ENCODE results near the gene SLC27A4.
A peak's percentile ranks its signal among the peaks of the same experiment; 100 is the strongest.

The SLC27A4 gene

DNA sequence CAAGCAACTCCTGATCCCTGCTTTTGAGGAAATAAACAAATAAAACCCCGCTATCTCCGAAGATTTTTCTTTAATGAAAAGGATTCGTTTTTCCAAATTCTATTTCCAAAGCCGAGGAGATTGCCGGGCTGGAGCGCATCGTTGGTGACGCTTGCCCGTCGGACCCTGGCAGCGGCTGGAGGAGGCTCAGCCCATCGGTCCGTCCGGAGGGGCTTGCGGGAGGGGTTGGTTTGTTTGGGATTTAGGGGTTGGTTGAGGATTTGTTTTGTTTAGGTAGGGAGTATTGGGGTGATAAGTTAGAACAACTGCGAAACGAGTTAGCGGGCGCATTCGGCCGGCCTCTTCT lies 51.6 kb downstream of the SLC27A4 start:
- no peak for DNase-seq (ENCODE audit: low spot score)

GRCh38 chr9:128392302-128393144 lies 52.2 kb downstream of the SLC27A4 start:
- no peak for DNase-seq (ENCODE audit: low spot score)

GRCh38 chr9:128393145-128393775 lies 52.9 kb downstream of the SLC27A4 start:
- DNase-seq (ENCODE audit: low spot score), result peak; percentile 97

GRCh38 chr9:128393970-128394369 lies 53.6 kb downstream of the SLC27A4 start:
- no peak for DNase-seq (ENCODE audit: low spot score)

DNA sequence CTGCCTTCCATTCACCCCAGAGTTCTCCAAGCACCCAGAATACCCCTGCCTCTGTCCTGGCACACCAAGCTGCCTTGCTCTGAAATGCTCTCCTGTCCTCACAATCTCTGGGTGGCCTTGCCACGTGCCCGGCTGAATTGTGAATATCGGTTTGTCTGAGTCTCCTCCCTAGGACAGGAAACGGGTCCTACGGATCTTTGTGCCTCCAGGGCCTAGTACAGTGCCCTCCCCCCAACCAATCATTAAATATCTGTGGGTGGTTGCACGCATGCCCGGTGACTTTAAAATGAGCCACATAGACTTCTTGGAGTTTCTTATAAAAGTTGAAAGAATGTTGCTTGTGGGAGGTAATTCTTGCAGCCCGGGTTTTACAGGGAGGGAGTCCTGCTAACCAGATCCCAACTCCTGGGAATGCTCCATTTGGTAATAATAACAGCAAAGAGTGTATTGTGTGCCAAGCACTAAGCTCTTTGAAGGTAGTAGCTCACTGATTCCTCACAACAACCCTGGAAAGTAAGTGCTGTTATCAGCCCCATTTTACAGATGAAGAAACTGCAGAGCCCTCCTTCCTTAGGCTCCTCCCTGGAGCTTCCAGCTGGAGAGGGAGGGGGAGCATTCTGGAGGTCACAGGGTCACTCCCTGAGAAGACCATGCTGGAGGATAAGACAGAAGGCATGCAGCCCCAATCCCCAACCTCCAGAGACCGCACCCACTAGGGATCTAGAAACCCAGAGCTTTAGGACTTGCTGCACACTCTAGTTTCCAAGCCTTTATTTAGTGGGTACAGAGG lies 54.2 kb downstream of the SLC27A4 start:
- peak; percentile 83 for DNase-seq (ENCODE audit: low spot score)

GRCh38 chr9:128396970-128397613 lies 56.8 kb downstream of the SLC27A4 start:
- DNase-seq (ENCODE audit: low spot score), result no peak

DNA sequence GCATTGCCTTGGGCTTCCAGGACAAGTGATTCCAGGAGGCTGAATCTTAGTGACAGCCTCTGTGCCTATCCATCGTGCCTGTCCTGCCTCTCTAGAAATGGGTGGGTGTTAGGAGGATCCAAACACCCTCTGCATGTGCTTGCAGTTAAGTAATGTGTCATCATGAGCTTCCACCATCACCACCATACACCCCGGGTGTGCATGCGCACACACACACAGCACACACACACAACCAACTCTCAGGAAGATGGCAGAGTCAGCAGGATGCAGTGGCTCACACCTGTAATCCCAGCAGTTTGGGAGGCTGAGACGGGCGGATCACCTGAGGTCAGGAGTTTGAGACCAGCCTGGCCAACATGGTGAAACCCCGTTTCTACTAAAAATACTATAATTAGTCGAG lies 57.5 kb downstream of the SLC27A4 start:
- no peak for DNase-seq (ENCODE audit: low spot score)

DNA sequence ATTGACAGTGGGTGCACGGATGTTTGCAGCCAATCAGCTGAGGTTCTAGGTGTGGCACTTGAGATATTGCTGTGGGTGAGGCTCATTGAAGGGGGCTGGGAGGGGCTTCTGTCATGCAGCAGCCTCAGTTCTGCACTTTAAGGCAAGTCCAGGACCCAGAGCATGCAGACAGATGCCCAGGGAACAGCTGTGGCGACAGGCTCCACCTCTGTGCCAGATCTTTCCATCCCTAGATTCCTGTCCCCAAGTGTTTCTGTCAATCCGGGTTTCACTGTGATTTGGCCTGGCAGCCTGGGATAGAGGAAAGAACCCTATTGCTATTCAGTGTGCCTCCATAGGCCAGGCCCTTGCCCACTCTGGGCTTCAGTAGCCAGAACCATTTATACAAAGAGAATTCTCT lies 59.5 kb downstream of the SLC27A4 start:
- DNase-seq (ENCODE audit: low spot score), result no peak

- no peak for DNase-seq (ENCODE audit: low spot score)
Observed at GRCh38 chr9:128404560-128404959, 64.2 kb downstream of the SLC27A4 start.

GRCh38 chr9:128405077-128405779 lies 64.9 kb downstream of the SLC27A4 start:
- peak; percentile 76 for DNase-seq (ENCODE audit: low spot score)

DNA sequence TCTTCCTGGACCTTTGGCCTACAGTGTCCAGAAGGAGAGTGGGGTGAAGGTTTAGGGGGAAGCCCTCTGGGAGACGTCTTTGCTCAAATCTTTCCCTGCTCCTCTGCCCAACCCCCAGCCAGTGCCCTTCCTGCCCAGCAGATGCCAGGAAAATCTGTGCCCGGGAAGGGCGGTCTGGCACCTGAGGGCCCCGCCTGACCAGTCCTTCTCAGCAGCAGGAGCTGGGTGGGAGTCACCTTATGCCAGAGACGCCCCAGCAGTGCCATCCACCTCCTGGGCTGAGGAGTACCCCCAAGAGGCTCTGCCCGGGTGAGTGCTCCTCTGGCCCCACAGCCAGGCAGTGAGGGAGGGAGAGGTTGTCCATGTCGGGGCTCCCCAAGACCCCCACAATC lies 65.4 kb downstream of the SLC27A4 start:
- peak; percentile 31 for DNase-seq (ENCODE audit: low spot score)

DNA sequence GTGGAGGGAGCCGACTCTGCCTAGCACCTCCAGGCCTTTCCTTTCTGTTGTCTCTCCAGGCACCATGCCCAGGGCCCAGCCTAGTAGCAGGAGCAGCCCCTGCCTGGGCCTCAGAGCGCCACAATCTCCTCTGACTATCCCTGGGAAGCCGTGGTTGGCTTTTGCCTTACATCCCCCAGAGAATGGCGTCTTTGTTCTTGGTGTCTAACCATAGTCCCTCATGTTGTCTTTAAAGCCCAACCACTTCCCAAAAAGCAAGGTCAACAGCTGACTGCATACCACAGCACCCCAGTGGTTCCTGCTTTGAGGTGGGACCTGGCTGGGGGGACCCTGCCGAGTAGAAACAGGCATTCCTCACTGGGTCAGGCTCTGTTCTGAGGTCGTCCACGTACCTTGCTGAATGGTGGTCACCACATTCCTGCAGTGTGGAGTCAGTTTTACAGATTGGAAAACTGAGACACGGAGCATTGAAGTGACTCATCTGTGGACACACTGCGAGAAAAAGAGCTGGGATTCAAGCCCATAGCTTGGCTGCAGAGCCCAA lies 66.6 kb downstream of the SLC27A4 start:
- no peak for DNase-seq (ENCODE audit: low spot score)

DNA sequence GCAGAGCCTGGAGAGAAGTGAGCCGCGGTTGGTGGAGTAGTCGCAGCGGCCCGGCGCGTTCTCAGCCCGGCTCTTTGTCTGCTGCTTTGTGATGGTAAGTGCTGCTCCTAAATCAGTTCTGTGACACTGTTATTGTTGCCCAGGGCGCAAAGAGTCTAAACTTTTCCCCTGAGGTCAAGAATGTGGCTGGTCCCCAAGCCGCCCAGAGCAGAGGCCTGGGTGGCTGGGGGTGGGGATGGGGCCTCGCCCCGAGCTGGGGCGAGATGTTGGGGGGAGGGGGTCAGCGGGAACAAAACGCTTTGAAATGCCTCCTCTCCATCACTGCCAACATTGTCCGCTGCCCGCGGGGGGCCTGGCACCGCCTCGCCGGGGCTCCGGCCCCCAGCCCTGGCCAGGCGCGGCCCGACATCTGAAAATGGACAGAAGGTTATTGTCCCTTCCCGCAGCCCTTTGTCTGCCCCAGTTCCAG lies 68.7 kb downstream of the SLC27A4 start:
- DNase-seq (ENCODE audit: low spot score), result peak; percentile 96

DNA sequence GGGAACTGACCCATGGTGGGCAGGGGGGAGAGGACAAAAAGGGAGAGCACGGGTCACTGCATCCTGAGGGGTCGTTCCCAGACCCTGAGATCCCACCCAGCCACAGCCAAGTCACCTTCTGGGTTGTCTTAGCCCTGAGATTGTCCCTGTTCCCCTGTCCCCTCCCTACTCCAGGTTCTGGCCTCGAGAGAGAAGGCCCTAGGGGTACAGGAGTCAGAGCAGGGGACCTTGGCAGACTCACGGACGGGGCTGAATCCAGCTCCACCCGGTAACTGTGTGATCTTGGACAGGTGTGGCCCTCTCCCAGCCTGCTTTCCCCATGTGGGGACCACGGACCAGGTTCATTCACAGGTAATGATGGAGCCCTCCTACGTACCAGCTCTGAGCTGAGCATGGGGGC lies 69.1 kb downstream of the SLC27A4 start:
- DNase-seq (ENCODE audit: low spot score), result no peak

DNA sequence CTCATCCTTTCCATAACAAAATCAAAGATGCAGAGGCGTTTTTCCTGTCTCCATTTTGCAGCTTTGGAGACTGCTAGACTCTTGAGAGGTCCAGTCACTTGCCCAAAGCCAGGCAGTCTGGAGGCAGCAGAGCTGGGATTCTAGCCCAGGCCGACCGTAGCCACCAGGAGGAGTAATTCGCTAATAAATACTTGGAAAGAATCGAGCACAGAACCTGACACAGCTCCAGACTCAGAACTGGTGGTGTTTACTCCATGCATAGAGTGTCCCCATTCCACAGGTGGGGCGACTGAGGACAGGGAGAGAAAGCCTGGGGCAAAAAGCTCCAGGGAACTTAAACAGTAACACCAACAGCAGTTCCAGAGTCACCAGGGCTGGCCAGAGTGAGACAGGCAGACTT lies 69.7 kb downstream of the SLC27A4 start:
- DNase-seq (ENCODE audit: low spot score), result peak; percentile 82

Data from globus pallidus (tissue), 1 donor.